ENCODE data around the gene PCED1A. TPM values are rescaled to one million over a fixed set of nuclear protein-coding genes. Genes with fewer than 3 reads are reported as not detected.

PCED1A gene
- total and polyA plus RNA-seq, 2 of the 13 experiments (the other 11 are each of a cell fraction or from before 2014, with no cell fraction given), result 40.1 to 84.2 TPM

- TF ChIP-seq ZSCAN5A (CRISPR knock-in tag; IDR thresholded peaks at IDR 0.05; ENCODE audit: borderline replicate concordance), result no peak
- no peak for TF ChIP-seq PRPF4 (IDR thresholded peaks at IDR 0.05; ENCODE audit: low read depth, low read length, poor library complexity, severe bottlenecking)
- no peak for TF ChIP-seq ZNF382 (CRISPR knock-in tag; IDR thresholded peaks at IDR 0.05; ENCODE audit: borderline replicate concordance)
- TF ChIP-seq SOX5 (CRISPR knock-in tag; IDR thresholded peaks at IDR 0.05; ENCODE audit: borderline replicate concordance), result no peak
- no peak for TF ChIP-seq DMAP1 (CRISPR knock-in tag; IDR thresholded peaks at IDR 0.05)
- no peak for TF ChIP-seq SIN3A (IDR thresholded peaks at IDR 0.05; ENCODE audit: borderline replicate concordance, low read depth, low read length)
- TF ChIP-seq NFIB (CRISPR knock-in tag; IDR thresholded peaks at IDR 0.05; ENCODE audit: borderline replicate concordance), result no peak
- TF ChIP-seq PATZ1 (CRISPR knock-in tag; IDR thresholded peaks at IDR 0.05), result peak; percentile 66
- TF ChIP-seq ZBTB7A (CRISPR knock-in tag; IDR thresholded peaks at IDR 0.05), result 0 out of 2 replicates have a peak, but pooled peaks have one; percentile 29
- TF ChIP-seq IRF1 (CRISPR knock-in tag; IDR thresholded peaks at IDR 0.05; ENCODE audit: low read depth), result no peak
- peak; percentile 87 for TF ChIP-seq ZNF740 (CRISPR knock-in tag; IDR thresholded peaks at IDR 0.05)
- 0 out of 2 replicates have a peak, but pooled peaks have one; percentile 40 for TF ChIP-seq PAXIP1 (CRISPR knock-in tag; conservative IDR thresholded peaks at IDR 0.05)
- no peak for TF ChIP-seq ZNF709 (CRISPR knock-in tag; IDR thresholded peaks at IDR 0.05)
- TF ChIP-seq U2AF2 (IDR thresholded peaks at IDR 0.05; ENCODE audit: low read depth, low read length), result no peak
- TF ChIP-seq ZNF7 (CRISPR knock-in tag; IDR thresholded peaks at IDR 0.05), result peak; percentile 59; the same call in 1 of the 2 replicates
- no peak for TF ChIP-seq RFX3 (CRISPR knock-in tag; IDR thresholded peaks at IDR 0.05)
- no peak for TF ChIP-seq SMAD3 (CRISPR knock-in tag; IDR thresholded peaks at IDR 0.05)
- TF ChIP-seq SETDB1 (CRISPR knock-in tag; IDR thresholded peaks at IDR 0.05; ENCODE audit: borderline replicate concordance), result no peak
- TF ChIP-seq ZBTB4 (CRISPR knock-in tag; IDR thresholded peaks at IDR 0.05; ENCODE audit: borderline replicate concordance), result peak; percentile 41; the same call in 1 of the 2 replicates
These were observed 5.1 kb downstream of the PCED1A start (continued) for GRCh38 chr20:2835331-2835796.

Data from HepG2 (cell line).